CD4-positive, alpha-beta T cell (primary cell): ENCODE measurements around the gene NUBP2. TPM values are rescaled to one million over a fixed set of nuclear protein-coding genes. Genes with fewer than 3 reads are reported as not detected.
A peak's percentile ranks its signal among the peaks of the same experiment; 100 is the strongest.

ENCODE experiments used
- ATAC-seq: fragments of 200-7000 bp; cut with Tn5 transposase; one replicate; pipeline ENCODE4 v1.10.0; 2022; ENCODE audit warnings: mild to moderate bottlenecking; ENCODE audit not compliant: poor library complexity
- CTCF ChIA-PET: fragments of 350-600 bp; sonication (Branson Sonifier 250); formaldehyde crosslinking; loops from one replicate; lab custom pipeline; 2021; ENCODE audit warnings: antibody characterized with exemption, inconsistent platforms; lab: Charles Lee
- POLR2A ChIA-PET: fragments of 350-600 bp; sonication (Branson Sonifier 250); formaldehyde crosslinking; loops from one replicate; lab custom pipeline; 2021; ENCODE audit warnings: antibody characterized with exemption, inconsistent platforms; lab: Charles Lee
- DNase-seq, 14 experiments: peaks; one replicate each; pipeline ENCODE4 v3.0.0-alpha.2; 2013 to 2020; ENCODE audit warnings: mixed read lengths in 2 of 14
- H3K27ac ChIP-seq, 2 donors: one replicate each; pipeline versions ENCODE4 v1.5.1 to v1.7.0; 2013; ENCODE audit warnings: low read length in 2 of 2, low read depth in 1 of 2, mild to moderate bottlenecking in 1 of 2
- H3K27me3 ChIP-seq, 2 experiments: 1 replicate in 1 of 2; 2 replicates in 1 of 2; pipeline versions ENCODE4 v1.6.1 to v1.7.0; 2013; ENCODE audit warnings: low read length in 2 of 2, control low read depth in 1 of 2, mild to moderate bottlenecking in 1 of 2, moderate library complexity in 1 of 2; ENCODE audit not compliant: insufficient read depth in 2 of 2, control insufficient read depth in 1 of 2
- H3K36me3 ChIP-seq: one replicate; pipeline ENCODE4 v1.6.1; 2013; ENCODE audit warnings: low read length, control low read depth; ENCODE audit not compliant: insufficient read depth
- H3K4me1 ChIP-seq: one replicate; pipeline ENCODE4 v1.6.1; 2013; ENCODE audit warnings: low read length, control low read depth; ENCODE audit not compliant: insufficient read depth
- H3K4me3 ChIP-seq: one replicate; pipeline ENCODE4 v1.5.1; 2013; ENCODE audit warnings: mild to moderate bottlenecking, low read length, moderate library complexity
- H3K9me3 ChIP-seq, 2 experiments: 1 replicate in 1 of 2; 2 replicates in 1 of 2; pipeline versions ENCODE4 v1.6.1 to v1.7.0; 2013; ENCODE audit warnings: low read length in 2 of 2, mild to moderate bottlenecking in 2 of 2, control low read depth in 1 of 2, moderate library complexity in 1 of 2; ENCODE audit not compliant: control insufficient read depth in 1 of 2, insufficient read depth in 1 of 2
- H3K27ac Mint-ChIP-seq: one replicate; pipeline ENCODE4 v1.8.0; 2020; ENCODE audit warnings: mixed read lengths
- H3K27me3 Mint-ChIP-seq: one replicate; pipeline ENCODE4 v1.8.0; 2021; ENCODE audit warnings: mixed read lengths
- H3K36me3 Mint-ChIP-seq: one replicate; pipeline ENCODE4 v1.8.0; 2021; ENCODE audit warnings: low read depth, mixed read lengths
- H3K4me1 Mint-ChIP-seq: one replicate; pipeline ENCODE4 v1.8.0; 2021; ENCODE audit warnings: low read depth, mixed read lengths
- H3K4me3 Mint-ChIP-seq: one replicate; pipeline ENCODE4 v1.8.0; 2020; ENCODE audit warnings: mild to moderate bottlenecking, mixed read lengths
- H3K9me3 Mint-ChIP-seq: one replicate; pipeline ENCODE4 v1.8.0; 2020; ENCODE audit warnings: mixed read lengths
- intact Hi-C, 2 experiments: fragments of 100-400 bp; cut with DNase I in 1 of 2; cut with micrococcal nuclease in 1 of 2; formaldehyde crosslinking; loops; one replicate each; pipeline versions ENCODE4 v1.15.1 to v1.9.0; 2023 to 2025; cut with DNase I, micrococcal nuclease
- total RNA-seq, 174 experiments: library from RNA in 2 of 174; stranded (reverse) in 2 of 174; gene quantifications; one replicate each; pipeline ENCODE4 v1.2.3 and lab custom pipeline; 2021 to 2026
- TF ChIP-seq, protein P1 (sequence below): fragments of 200-600 bp; IDR thresholded peaks from one replicate; pipeline ENCODE4 v1.8.0; 2022; ENCODE audit warnings: antibody characterized with exemption, mild to moderate bottlenecking

NUBP2 gene
- total RNA-seq, 2 experiments from 2014 or later, result 36.4 to 38.1 TPM

DNA sequence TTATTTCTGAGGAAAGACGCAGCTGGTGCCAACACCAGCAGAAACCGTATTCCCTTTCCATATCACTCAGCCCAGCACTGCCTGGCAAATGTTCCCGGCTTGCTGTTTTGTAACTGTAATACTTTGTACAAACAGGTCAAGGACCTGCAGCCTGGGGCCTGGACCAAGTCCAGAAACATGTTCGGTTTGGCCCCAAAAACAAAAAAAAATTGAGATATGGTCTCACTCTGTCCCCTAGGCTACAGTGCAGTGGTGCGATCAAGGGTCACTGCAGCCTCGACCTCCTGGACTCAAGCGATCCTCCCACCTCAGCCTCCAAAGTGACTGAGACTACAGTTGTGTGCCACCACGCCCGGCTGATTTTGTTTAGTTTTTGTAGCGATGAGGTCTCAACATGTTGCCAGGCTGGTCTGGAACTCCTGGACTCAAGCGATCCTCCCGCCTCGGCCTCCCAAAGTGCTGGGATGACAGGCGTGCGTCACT is 42.7 kb downstream of the NUBP2 start:
- H3K9me3 Mint-ChIP-seq, result no peaks in the 10 kb centered on the region
- H3K4me3 Mint-ChIP-seq, result peak overlapping the region; percentile 89
- H3K27ac Mint-ChIP-seq, result peak overlapping the region; percentile 86
- ATAC-seq (no peak), DNase-seq (no peak)
- no peaks in the 10 kb centered on the region for H3K27me3 Mint-ChIP-seq
- TF ChIP-seq, protein P1, sequence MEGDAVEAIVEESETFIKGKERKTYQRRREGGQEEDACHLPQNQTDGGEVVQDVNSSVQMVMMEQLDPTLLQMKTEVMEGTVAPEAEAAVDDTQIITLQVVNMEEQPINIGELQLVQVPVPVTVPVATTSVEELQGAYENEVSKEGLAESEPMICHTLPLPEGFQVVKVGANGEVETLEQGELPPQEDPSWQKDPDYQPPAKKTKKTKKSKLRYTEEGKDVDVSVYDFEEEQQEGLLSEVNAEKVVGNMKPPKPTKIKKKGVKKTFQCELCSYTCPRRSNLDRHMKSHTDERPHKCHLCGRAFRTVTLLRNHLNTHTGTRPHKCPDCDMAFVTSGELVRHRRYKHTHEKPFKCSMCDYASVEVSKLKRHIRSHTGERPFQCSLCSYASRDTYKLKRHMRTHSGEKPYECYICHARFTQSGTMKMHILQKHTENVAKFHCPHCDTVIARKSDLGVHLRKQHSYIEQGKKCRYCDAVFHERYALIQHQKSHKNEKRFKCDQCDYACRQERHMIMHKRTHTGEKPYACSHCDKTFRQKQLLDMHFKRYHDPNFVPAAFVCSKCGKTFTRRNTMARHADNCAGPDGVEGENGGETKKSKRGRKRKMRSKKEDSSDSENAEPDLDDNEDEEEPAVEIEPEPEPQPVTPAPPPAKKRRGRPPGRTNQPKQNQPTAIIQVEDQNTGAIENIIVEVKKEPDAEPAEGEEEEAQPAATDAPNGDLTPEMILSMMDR, result no peak
- Histone ChIP-seq H3K4me1 (peaks cover 53% of the 10 kb centered on the region), H3K9me3 (no peaks in the 10 kb centered on the region), H3K4me3 (peak overlapping the region; percentile 67), H3K27me3 (no peaks in the 10 kb centered on the region), H3K36me3 (peaks cover 25% of the 10 kb centered on the region), H3K27ac (peak overlapping the region; percentile 38 to 49)
- intact Hi-C loops, result loop anchor here (5.0 kb wide), 2 partner anchors 53 to 118 kb away; partner anchors contain the start of genes EME2 (in 1 of the 2), MAPK8IP3 (in 1 of the 2), MRPS34 (in 1 of the 2) and NME3 (in 1 of the 2)
- peaks cover 37% of the 10 kb centered on the region for H3K4me1 Mint-ChIP-seq
- CTCF ChIA-PET, result no interaction called here
- POLR2A ChIA-PET, result interaction anchor here (0.7 to 3.6 kb wide), 5 partner anchors 34 to 330 kb away, joined by 3 to 51 read pairs (median 13); partner anchors contain the start of genes EME2, MAPK8IP3, MRPS34 and NME3
- H3K36me3 Mint-ChIP-seq, result no peaks in the 10 kb centered on the region

- intact Hi-C loops, result loop anchor here (2.0 to 5.0 kb wide), 6 partner anchors 29 to 119 kb away; partner anchors contain the start of genes EME2 (in 2 of the 2), MRPS34 (in 2 of the 2), MAPK8IP3 (in 1 of the 2) and NME3 (in 1 of the 2)
- H3K4me1 Mint-ChIP-seq, result peaks cover 37% of the 10 kb centered on the region
- peaks cover 19% of the 10 kb centered on the region for H3K36me3 ChIP-seq
- no peaks in the 10 kb centered on the region for H3K36me3 Mint-ChIP-seq
- H3K4me3 Mint-ChIP-seq, result peak overlapping the region; percentile 89
- no peaks in the 10 kb centered on the region for H3K27me3 ChIP-seq
- POLR2A ChIA-PET, result interaction anchor here (0.7 to 3.6 kb wide), 9 partner anchors 30 to 517 kb away, joined by 3 to 51 read pairs (median 11); partner anchors contain the start of genes EME2, MAPK8IP3, MRPS34 and NME3
- no peaks in the 10 kb centered on the region for H3K27me3 Mint-ChIP-seq
- H3K27ac ChIP-seq, result peak overlapping the region; percentile 38 to 49
- H3K4me3 ChIP-seq, result peak overlapping the region; percentile 67
- peak; percentile 39 to 91 (median 61) for DNase-seq
- H3K9me3 Mint-ChIP-seq, result no peaks in the 10 kb centered on the region
- ATAC-seq, result peak; percentile 72
- no peaks in the 10 kb centered on the region for H3K9me3 ChIP-seq
- H3K27ac Mint-ChIP-seq, result peak overlapping the region; percentile 90
- H3K4me1 ChIP-seq, result peaks cover 53% of the 10 kb centered on the region
- CTCF ChIA-PET, result interaction anchor here (0.8 kb wide), 1 partner anchor 13 kb away, joined by 3 read pairs; no protein-coding TSS in a partner anchor
- TF ChIP-seq, protein P1, result no peak
Measured at GRCh38 chr16:1825864-1826690, 43.3 kb downstream of the NUBP2 start.
